Stomach (tissue), 4 donors: ENCODE results near the gene STX1B.

Experiments
- CTCF ChIP-seq, 7 experiments: fragments of 450-650 bp in 4 of 7; fragments of 200-600 bp in 3 of 7; sonication (generic) in 3 of 7; IDR thresholded peaks; one replicate each; pipeline ENCODE4 v1.5.1; 2016 to 2019; ENCODE audit warnings: antibody characterized with exemption in 7 of 7, control low read depth in 2 of 7, mild to moderate bottlenecking in 1 of 7
- EP300 ChIP-seq: sonication (generic); formaldehyde crosslinking; IDR thresholded peaks from one replicate; pipeline ENCODE4 v1.6.1; 2017; ENCODE audit warnings: antibody characterized with exemption
- POLR2A ChIP-seq, 4 donors: fragments of 450-650 bp; IDR thresholded peaks; one replicate each; pipeline ENCODE4 v1.6.1; 2016; ENCODE audit warnings: antibody characterized with exemption in 4 of 4, control low read depth in 2 of 4, mild to moderate bottlenecking in 1 of 4, moderate library complexity in 1 of 4
- POLR2AphosphoS5 ChIP-seq, 3 donors: sonication (generic); formaldehyde crosslinking; IDR thresholded peaks; one replicate each; pipeline ENCODE4 v1.6.1; 2016; ENCODE audit warnings: antibody characterized with exemption in 3 of 3

GRCh38 chr16:31033709-31034492 is 23.5 kb upstream of the STX1B start:
- TF ChIP-seq CTCF (IDR thresholded peaks at IDR 0.05) (no peak), EP300 (no peak), POLR2AphosphoS5 (IDR thresholded peaks at IDR 0.05) (peak; percentile 47 to 73 (median 65)), POLR2A (IDR thresholded peaks at IDR 0.05) (no peak)
